Tibial artery (tissue), 4 donors: Measurements from ENCODE around the gene PLXNA1.

Experiments
- DNase-seq, 2 donors: peaks; one replicate each; pipeline ENCODE4 v3.0.0-alpha.2; 2019
- H3K27ac ChIP-seq, 2 donors: fragments of 200-600 bp; sonication (generic) in 1 of 2; 1 replicate in 1 of 2; 2 replicates in 1 of 2; pipeline ENCODE4 v1.5.1; 2018 to 2019; ENCODE audit warnings: mild to moderate bottlenecking in 1 of 2
- H3K27me3 ChIP-seq, 2 donors: fragments of 200-600 bp; sonication (generic) in 1 of 2; one replicate each; pipeline versions ENCODE4 v1.5.1 to v1.6.0; 2016 to 2019
- H3K36me3 ChIP-seq, 3 donors: fragments of 200-600 bp; sonication (generic) in 2 of 3; one replicate each; pipeline ENCODE4 v1.5.1; 2016 to 2019; ENCODE audit warnings: mild to moderate bottlenecking in 2 of 3
- H3K4me1 ChIP-seq, 4 donors: fragments of 200-600 bp; sonication (generic) in 2 of 4; 1 replicate in 3 of 4; 2 replicates in 1 of 4; pipeline ENCODE4 v1.5.1; 2016 to 2019
- H3K4me3 ChIP-seq, 2 donors: fragments of 200-600 bp; sonication (generic) in 1 of 2; 1 replicate in 1 of 2; 2 replicates in 1 of 2; pipeline ENCODE4 v1.5.1; 2018 to 2019; ENCODE audit warnings: mild to moderate bottlenecking in 2 of 2
- H3K9me3 ChIP-seq, 3 donors: fragments of 200-600 bp; sonication (generic) in 1 of 3; one replicate each; pipeline ENCODE4 v1.5.1; 2016 to 2019
- CTCF ChIP-seq, 2 experiments: fragments of 200-600 bp in 1 of 2; fragments of 450-650 bp in 1 of 2; IDR thresholded peaks; one replicate each; pipeline ENCODE4 v1.5.1; 2017 to 2019; ENCODE audit warnings: antibody characterized with exemption in 2 of 2, mild to moderate bottlenecking in 1 of 2, moderate library complexity in 1 of 2
- intact Hi-C: fragments of 100-400 bp; cut with DNase I; formaldehyde crosslinking; loops from one replicate; pipeline ENCODE4 v1.15.0; 2023; ENCODE audit warnings: low total_unique reads

PLXNA1 gene

DNA sequence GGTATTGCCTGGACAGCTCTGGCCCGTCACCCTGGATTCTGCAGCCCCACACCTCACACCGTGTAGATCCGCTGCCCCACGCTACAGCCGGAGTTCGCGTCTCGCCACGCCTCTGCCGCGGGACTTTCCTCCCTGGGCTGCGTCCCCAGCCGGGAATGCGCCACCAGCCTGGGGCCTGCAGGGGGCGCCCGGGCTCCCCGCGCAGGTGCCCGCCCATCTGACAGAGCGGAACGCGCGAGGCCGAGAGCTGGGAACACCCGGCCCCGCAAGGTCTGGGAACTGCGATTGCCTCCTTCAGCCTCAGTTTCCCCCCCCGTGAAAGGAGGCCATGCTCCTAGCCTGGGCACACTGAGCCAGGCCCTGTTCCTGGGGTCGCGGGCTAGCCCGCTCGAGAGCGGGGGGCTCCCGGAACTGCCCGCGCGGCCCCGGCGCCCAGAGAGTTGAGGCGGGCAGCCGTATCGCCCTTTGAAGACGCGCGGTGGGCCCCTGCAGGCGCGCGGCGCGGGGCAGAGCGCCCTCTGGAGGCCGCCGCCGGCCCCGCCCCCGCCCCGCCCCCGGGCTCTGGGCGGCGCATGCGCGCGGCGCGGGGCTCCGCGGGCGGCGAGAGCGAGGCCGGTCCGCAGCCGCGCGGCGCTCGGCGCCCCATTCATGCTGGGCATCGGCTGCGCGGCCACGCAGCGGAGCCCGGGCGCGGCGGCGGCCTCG lies at the start of gene PLXNA1:
Gene PLXNA1 (plus strand): TSS at position 645 of the 705 bp plus-strand sequence. CDS start 5,479 bp downstream, outside the sequence.
- peak within 1 kb of the TSS; percentile 87 to 97 for H3K4me3 ChIP-seq
- H3K9me3 ChIP-seq, result no peaks in the 10 kb centered on the region
- peaks cover 0 to 2% of the 10 kb centered on the region in 2 donors for H3K27me3 ChIP-seq
- TF ChIP-seq CTCF (IDR thresholded peaks at IDR 0.05), result peak; percentile 87 to 90
- intact Hi-C loops, result loop anchor here (2.0 to 10.0 kb wide), 3 partner anchors 228 to 304 kb away; partner anchors contain the start of gene CHCHD6
- peak; percentile 75 to 87 for DNase-seq
- peak within 1 kb of the TSS; percentile 73 to 76 for H3K27ac ChIP-seq
- no peaks in the 10 kb centered on the region for H3K36me3 ChIP-seq
- peaks cover 0 to 50% (median 41%) of the 10 kb centered on the region in 4 donors for H3K4me1 ChIP-seq

DNA sequence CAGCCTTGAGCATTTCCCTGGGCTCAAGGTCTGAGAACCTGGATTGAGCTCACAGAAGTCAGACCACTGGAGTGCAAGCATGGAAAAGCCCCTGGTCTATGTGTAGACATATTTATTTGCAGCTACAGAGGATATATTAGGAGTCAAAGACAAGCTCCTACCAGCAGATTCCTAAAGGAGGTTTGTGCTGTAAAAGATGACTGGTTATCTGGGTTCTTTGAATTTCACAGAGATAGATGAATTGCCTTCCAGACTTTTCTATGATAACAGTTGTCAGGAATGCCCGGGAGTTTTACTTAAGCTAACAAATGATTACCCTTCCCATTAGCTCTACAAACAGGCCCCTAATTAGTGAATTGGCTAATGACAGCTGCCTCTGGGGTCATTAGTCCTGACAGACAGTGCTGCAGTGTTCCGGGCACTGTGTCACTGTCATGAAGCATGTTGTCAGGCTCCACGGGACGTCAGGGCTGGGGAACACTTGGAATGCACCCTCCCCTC lies 48.8 kb upstream of the PLXNA1 start:
- H3K4me3 ChIP-seq, result no peak overlapping the region
- H3K27ac ChIP-seq, result no peak overlapping the region
- H3K27me3 ChIP-seq, result no peaks in the 10 kb centered on the region
- H3K36me3 ChIP-seq, result no peaks in the 10 kb centered on the region
- intact Hi-C loops, result no loop called here
- peak; percentile 8 to 33 for DNase-seq
- peaks cover 0 to 14% (median 2%) of the 10 kb centered on the region in 4 donors for H3K4me1 ChIP-seq
- TF ChIP-seq CTCF (IDR thresholded peaks at IDR 0.05), result no peak
- no peaks in the 10 kb centered on the region for H3K9me3 ChIP-seq

DNA sequence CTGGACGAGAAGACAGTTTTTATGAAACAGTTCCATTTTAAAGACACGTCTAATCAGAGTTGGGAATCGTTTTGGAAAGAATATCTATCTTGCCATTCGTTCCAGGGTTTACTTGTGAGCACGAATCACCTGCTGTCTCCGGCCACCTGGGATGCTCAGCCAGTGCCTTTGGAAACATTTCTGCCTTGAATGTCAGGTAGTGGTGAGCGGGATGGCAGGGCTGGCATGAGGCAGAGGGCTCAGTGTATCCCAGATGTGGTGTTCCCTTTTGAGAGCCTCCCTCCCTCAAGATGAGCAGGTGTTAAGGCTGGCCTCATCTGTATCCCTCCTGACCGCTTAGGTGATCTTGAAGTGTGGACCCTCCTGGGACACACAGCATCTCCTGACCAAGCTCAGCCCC lies 47.9 kb upstream of the PLXNA1 start:
- DNase-seq, result peak; percentile 5 to 24
- no peak for TF ChIP-seq CTCF (IDR thresholded peaks at IDR 0.05)
- intact Hi-C loops, result no loop called here
- no peaks in the 10 kb centered on the region for H3K9me3 ChIP-seq
- H3K27me3 ChIP-seq, result no peaks in the 10 kb centered on the region
- no peak overlapping the region for H3K4me3 ChIP-seq
- peaks cover 0 to 14% (median 2%) of the 10 kb centered on the region in 4 donors for H3K4me1 ChIP-seq
- H3K27ac ChIP-seq, result no peak overlapping the region
- no peaks in the 10 kb centered on the region for H3K36me3 ChIP-seq

- intact Hi-C loops, result no loop called here
- Histone ChIP-seq H3K27ac (no peak overlapping the region), H3K36me3 (no peaks in the 10 kb centered on the region), H3K9me3 (no peaks in the 10 kb centered on the region), H3K4me1 (peaks cover 0 to 14% (median 2%) of the 10 kb centered on the region in 4 donors), H3K27me3 (no peaks in the 10 kb centered on the region), H3K4me3 (no peak overlapping the region)
- peak; percentile 12 to 25 for DNase-seq
- no peak for TF ChIP-seq CTCF (IDR thresholded peaks at IDR 0.05)
Observed at GRCh38 chr3:126935756-126936509, 47.0 kb upstream of the PLXNA1 start.

DNA sequence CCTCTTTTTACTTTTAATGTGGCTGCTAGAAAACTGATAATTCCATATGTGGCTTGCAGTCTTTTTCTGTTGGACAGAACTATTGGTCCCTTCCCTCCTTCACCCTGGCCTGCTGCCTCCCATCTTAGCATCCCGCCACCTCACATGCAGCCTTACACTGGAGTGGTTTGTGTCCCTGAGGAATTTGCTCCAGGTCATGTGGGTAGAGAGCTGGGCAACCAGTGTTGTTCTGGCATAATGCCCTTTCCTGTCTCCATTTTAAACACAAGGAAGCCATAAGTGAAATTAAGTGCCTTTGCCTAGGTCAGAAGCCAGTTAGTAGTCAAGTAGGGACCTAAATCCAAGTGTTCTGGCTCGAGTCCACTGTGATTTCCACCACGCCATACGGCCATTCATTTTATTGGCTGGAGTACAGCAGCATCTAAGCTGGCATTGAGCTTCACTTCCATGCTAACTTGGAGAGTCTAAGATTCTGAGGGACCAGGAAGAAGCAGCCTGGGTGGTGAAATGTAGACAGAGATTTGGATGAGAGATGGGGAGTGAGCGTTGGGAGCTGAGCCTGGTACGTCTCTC lies 46.0 kb upstream of the PLXNA1 start:
- H3K27me3 ChIP-seq, result no peaks in the 10 kb centered on the region
- H3K27ac ChIP-seq, result no peak overlapping the region
- H3K4me3 ChIP-seq, result no peak overlapping the region
- peak in 1 of 2 donors; percentile 12 for DNase-seq
- H3K4me1 ChIP-seq, result peaks cover 0 to 14% (median 2%) of the 10 kb centered on the region in 4 donors
- no peak for TF ChIP-seq CTCF (IDR thresholded peaks at IDR 0.05)
- intact Hi-C loops, result no loop called here
- H3K36me3 ChIP-seq, result no peaks in the 10 kb centered on the region
- no peaks in the 10 kb centered on the region for H3K9me3 ChIP-seq
